ENCODE results near the gene DIP2B. TPM values are rescaled to one million over a fixed set of nuclear protein-coding genes. Genes with fewer than 3 reads are reported as not detected.
A peak's percentile ranks its signal among the peaks of the same experiment; 100 is the strongest.

DIP2B gene
- total RNA-seq, 1 experiment from 2014 or later, result 3.4 TPM

- Histone ChIP-seq H3K9me3 (no peaks in the 10 kb centered on the region), H3K4me3 (no peak overlapping the region), H3K27me3 (no peaks in the 10 kb centered on the region), H3K36me3 (no peaks in the 10 kb centered on the region)
- peak; percentile 19 for DNase-seq
Measured at GRCh38 chr12:50579757-50580267, 75.0 kb downstream of the DIP2B start.

- DNase-seq, result no peak
- Histone ChIP-seq H3K9me3 (no peaks in the 10 kb centered on the region), H3K36me3 (no peaks in the 10 kb centered on the region), H3K27me3 (no peaks in the 10 kb centered on the region), H3K4me3 (no peak overlapping the region)
Measured at GRCh38 chr12:50580436-50580835, 75.7 kb downstream of the DIP2B start.

GRCh38 chr12:50581226-50582184, 76.7 kb downstream of the DIP2B start:
- Histone ChIP-seq H3K27me3 (no peaks in the 10 kb centered on the region), H3K9me3 (no peaks in the 10 kb centered on the region), H3K36me3 (no peaks in the 10 kb centered on the region), H3K4me3 (no peak overlapping the region)
- peak; percentile 70 for DNase-seq

- no peaks in the 10 kb centered on the region for H3K27me3 ChIP-seq
- H3K36me3 ChIP-seq, result no peaks in the 10 kb centered on the region
- no peak for DNase-seq
- no peaks in the 10 kb centered on the region for H3K9me3 ChIP-seq
- no peak overlapping the region for H3K4me3 ChIP-seq
Measured at GRCh38 chr12:50584135-50584534, 79.3 kb downstream of the DIP2B start.

GRCh38 chr12:50589650-50590435, 85.1 kb downstream of the DIP2B start:
- H3K36me3 ChIP-seq, result no peaks in the 10 kb centered on the region
- H3K9me3 ChIP-seq, result no peaks in the 10 kb centered on the region
- no peak overlapping the region for H3K4me3 ChIP-seq
- H3K27me3 ChIP-seq, result no peaks in the 10 kb centered on the region
- peak; percentile 43 for DNase-seq

- Histone ChIP-seq H3K27me3 (no peaks in the 10 kb centered on the region), H3K36me3 (no peaks in the 10 kb centered on the region), H3K4me3 (no peak overlapping the region), H3K9me3 (no peaks in the 10 kb centered on the region)
- no peak for DNase-seq
Measured at GRCh38 chr12:50590869-50591268, 86.1 kb downstream of the DIP2B start.

GRCh38 chr12:50595667-50596066, 90.9 kb downstream of the DIP2B start:
- DNase-seq, result no peak
- H3K27me3 ChIP-seq, result no peaks in the 10 kb centered on the region
- no peaks in the 10 kb centered on the region for H3K36me3 ChIP-seq
- H3K4me3 ChIP-seq, result no peak overlapping the region
- no peaks in the 10 kb centered on the region for H3K9me3 ChIP-seq

- Histone ChIP-seq H3K36me3 (no peaks in the 10 kb centered on the region), H3K9me3 (no peaks in the 10 kb centered on the region), H3K4me3 (no peak overlapping the region), H3K27me3 (no peaks in the 10 kb centered on the region)
- DNase-seq, result peak; percentile 49
Measured at GRCh38 chr12:50597200-50598195, 92.7 kb downstream of the DIP2B start.

GRCh38 chr12:50598321-50598862, 93.6 kb downstream of the DIP2B start:
- no peaks in the 10 kb centered on the region for H3K36me3 ChIP-seq
- H3K4me3 ChIP-seq, result no peak overlapping the region
- no peak for DNase-seq
- H3K27me3 ChIP-seq, result no peaks in the 10 kb centered on the region
- no peaks in the 10 kb centered on the region for H3K9me3 ChIP-seq

- Histone ChIP-seq H3K36me3 (no peaks in the 10 kb centered on the region), H3K9me3 (no peaks in the 10 kb centered on the region), H3K4me3 (no peak overlapping the region), H3K27me3 (no peaks in the 10 kb centered on the region)
- no peak for DNase-seq
Measured at GRCh38 chr12:50599366-50600095, 94.7 kb downstream of the DIP2B start.

GRCh38 chr12:50600364-50600763, 95.6 kb downstream of the DIP2B start:
- H3K9me3 ChIP-seq, result no peaks in the 10 kb centered on the region
- no peaks in the 10 kb centered on the region for H3K27me3 ChIP-seq
- no peak overlapping the region for H3K4me3 ChIP-seq
- no peak for DNase-seq
- no peaks in the 10 kb centered on the region for H3K36me3 ChIP-seq

- Histone ChIP-seq H3K9me3 (no peaks in the 10 kb centered on the region), H3K4me3 (no peak overlapping the region), H3K36me3 (no peaks in the 10 kb centered on the region), H3K27me3 (no peaks in the 10 kb centered on the region)
- DNase-seq, result peak; percentile 63
Measured at GRCh38 chr12:50603817-50604639, 99.2 kb downstream of the DIP2B start.

GRCh38 chr12:50604640-50604920, 99.8 kb downstream of the DIP2B start:
- H3K36me3 ChIP-seq, result no peaks in the 10 kb centered on the region
- no peak for DNase-seq

GRCh38 chr12:50606675-50607375, 102.0 kb downstream of the DIP2B start:
- H3K9me3 ChIP-seq, result no peaks in the 10 kb centered on the region
- H3K36me3 ChIP-seq, result no peaks in the 10 kb centered on the region
- no peak for DNase-seq
- H3K4me3 ChIP-seq, result no peak overlapping the region
- no peaks in the 10 kb centered on the region for H3K27me3 ChIP-seq

More at GRCh38 chr12:50604640-50604920, 99.8 kb downstream of the DIP2B start:
- H3K4me3 ChIP-seq, result no peak overlapping the region
- H3K9me3 ChIP-seq, result no peaks in the 10 kb centered on the region
- no peaks in the 10 kb centered on the region for H3K27me3 ChIP-seq

Measured in MG63 (cell line).